LoVo (cell line): ENCODE results near the gene PALLD.
"Not testable (repeated sequence)": the region's sequence is repeated elsewhere in the genome, so short reads cannot be mapped to it uniquely, and the experiment has no call there.

Experiments used
- DNase-seq: peaks from one replicate; pipeline ENCODE4 v3.0.0-alpha.2; 2016; ENCODE audit warnings: low spot score

The PALLD gene

DNA sequence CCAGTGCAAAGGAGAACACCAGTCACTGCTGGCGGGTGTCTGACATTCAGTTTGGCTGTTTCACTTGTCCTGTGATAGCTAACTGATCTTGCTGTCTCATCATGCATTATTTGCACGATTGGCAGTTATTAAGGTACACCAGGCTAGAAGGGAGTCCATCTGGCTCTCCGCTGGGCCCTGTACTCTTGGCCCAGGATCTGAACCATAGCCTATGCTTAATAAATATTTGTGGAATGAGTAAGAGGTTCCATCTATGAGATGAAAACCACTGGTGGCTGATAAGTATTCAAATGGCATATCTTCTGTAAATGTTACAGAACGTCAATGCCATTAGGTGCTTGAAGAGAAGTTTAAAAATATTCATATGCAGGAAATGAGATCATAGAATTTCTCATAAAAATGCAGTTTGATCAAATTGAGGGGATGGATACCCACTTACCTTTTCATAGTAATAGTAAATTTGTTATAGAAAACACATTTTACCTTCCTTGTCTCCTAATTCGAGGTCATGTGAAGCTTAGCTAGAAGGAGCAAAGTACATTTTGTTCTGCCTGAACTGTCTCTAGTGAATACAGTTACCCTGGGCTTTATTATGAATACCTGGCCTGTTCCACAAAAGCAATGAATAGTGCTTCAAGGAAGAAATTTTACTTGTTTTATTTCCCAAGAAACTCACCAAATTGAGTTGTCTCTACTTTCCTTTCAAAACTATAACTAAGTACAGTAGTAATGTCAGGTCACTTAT, 299.7 kb downstream of the PALLD start:
- peak; percentile 87 for DNase-seq

DNA sequence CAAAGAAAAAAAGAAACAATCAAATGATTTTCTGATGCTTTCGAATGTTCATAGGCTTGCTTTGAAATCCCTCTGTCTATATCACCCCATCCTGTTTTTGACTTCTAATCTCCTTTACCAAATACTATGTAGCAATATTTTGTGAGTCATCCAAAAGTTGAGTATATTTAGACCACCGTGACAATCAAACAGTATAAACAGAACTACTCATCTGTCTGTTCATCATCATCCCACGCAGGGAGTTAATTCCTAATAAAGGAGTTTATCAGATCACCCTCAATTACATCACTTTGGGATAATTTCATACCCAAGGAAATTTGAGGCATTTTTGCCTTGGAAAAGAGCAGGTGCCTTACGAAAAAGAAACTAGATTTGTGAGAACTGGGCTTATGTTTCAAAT, 300.3 kb downstream of the PALLD start:
- DNase-seq, result peak; percentile 41

DNA sequence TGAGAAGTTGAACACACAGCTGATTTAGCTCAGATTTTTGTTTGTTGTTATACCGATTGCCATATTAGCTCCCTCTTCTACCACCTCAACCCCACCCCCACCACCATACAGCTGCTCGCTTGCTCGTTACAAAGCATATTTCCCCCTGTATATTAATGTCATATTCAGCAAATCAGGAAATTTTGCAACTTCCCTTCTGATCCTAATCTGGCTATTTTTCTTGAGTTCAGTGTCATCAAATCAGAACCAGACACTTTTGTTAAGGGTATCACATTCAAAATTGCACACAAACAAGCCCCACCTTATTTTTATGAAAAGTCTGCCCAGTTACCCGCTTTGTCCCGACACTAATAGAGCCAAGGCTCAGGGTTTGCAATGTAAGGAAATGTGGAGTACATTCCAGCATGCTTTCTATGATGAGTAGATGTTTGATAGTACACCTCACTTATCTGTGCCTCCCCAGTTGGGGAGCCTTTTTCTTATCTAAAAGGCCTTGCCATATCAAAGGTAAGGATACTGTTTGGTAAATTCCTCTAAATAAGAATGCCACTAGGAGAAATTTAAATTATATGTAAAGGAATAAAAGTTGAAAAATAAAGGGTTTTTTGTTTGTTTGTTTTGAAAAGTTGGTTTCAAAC, 301.0 kb downstream of the PALLD start:
- no peak for DNase-seq

DNA sequence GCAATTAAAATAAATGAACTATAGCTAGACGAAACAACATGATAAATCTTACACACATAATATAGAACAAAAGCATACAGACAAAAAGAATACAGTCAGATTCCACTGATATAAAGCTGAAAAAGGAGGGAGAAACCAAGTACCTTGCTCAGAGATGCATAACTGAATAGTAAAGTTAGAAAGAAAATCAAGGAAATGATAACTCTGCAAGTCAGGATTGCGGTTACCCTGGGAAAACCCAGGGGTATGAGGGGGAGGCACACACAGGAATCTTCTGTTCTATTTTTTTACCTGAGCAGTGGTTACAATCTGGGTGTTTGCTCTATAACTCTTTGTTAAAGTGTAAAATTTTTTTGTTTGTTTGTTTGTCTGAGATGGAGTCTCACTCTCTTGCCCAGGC, 304.1 kb downstream of the PALLD start:
- no peak for DNase-seq

DNA sequence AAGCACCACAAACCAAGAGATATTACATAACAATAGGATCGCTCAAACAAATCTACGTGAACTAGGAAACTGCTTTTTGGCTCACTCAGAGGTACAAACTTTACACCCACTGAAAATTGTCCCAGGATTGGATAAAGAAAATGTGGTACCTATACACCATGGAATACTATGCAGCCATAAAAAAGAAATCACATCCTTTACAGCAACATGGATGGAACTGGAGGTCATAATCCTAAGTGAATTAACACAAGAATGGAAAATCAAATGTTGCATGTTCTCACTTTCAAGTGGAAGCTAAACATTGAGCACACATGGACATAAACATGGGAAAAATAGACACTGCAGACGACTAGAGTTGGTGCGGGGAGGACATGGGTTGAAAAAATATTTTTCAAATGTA, 305.4 kb downstream of the PALLD start:
- DNase-seq, result no peak

DNA sequence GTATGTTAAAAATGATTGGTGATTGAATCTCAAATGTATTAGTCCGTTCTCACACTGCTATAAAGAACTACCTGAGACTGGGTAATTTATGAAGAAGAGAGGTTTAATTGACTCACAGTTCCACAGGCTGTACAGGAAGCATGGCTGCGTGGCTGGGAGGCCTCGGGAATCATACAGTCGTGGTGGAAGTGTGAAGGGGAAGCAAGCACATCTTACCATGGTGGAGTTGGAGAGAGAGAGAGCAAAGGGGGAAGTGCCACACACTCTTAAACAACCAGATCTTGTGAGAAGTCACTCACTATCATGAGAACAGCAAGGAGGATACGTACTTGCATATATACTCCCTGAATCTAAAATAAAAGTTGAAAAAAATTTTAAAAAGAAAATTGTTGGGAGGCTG, 306.2 kb downstream of the PALLD start:
- DNase-seq, result not testable (repeated sequence)

DNA sequence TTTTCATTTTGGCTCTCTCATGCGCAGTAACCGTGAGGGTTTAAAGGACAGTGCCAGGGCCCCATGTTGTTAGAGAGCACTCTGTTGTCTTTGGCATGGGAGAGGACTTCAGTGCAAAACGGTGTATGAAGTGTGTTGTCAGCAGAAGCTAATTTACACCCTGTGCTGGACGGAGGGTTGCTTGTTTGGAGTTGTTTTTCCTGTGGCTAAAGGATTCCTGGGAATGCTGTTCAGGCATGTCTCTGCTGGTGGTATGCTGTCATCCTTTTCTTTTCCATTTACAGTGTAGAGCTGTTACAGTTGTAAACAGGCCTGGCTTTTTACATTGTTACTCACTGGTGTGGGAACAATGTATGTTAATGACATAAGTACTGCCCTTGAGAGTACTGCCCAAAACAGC, 306.9 kb downstream of the PALLD start:
- peak; percentile 8 for DNase-seq

DNA sequence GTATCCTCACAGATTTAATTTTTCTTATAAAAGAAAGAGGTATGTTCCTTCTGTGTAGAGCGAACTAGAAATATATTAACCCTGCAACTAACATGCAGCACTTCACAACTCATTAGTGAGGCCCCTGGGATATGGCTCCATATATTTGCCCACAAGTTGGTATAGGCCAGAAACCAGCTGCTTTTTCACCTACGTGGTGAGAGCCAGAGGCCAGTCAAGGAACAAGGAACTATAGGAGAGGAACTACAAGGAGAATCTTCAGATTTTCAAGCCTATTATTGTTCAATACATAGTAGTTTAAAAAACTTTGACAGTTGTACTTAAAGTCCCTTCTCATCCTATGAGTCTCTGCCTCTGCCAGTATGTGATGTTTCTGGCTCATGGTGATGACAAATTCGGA, 307.3 kb downstream of the PALLD start:
- no peak for DNase-seq

DNA sequence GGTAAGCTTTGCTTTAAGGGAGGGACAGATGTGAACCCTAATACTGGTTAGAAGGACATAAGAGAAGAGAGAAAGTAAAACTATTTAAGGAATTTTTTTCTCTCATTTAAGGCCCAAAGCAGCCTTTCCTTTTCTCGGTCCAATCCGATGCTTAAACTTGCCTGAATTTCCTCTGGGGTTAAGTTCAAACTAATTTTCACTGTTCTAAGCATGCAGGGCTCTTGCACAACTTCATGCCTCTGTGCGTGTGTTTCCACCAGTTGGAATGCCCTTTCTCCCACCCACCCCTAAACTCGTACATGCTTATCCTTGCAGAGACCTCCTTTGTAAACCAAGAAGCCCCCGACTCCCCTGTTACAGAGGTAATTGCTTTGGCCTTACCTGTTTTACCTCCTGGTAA, 308.5 kb downstream of the PALLD start:
- no peak for DNase-seq

DNA sequence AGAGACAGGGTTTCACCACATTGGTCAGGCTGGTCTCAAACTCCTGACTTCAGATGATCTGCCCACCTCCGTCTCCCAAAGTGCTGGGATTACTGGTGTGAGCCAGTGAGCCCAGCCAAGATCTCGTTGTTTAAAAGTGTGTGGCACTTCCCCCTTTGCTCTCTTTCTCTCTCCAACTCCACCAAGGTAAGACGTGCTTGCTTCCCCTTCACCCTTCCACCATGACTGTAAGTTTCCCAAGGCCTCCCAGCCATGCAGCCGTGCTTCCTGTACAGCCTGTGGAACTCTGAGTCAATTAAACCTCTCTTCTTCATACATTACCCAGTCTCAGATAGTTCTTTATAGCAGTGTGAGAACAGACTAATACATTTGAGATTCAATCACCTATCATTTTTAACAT, 309.4 kb downstream of the PALLD start:
- DNase-seq, result not testable (repeated sequence)

DNA sequence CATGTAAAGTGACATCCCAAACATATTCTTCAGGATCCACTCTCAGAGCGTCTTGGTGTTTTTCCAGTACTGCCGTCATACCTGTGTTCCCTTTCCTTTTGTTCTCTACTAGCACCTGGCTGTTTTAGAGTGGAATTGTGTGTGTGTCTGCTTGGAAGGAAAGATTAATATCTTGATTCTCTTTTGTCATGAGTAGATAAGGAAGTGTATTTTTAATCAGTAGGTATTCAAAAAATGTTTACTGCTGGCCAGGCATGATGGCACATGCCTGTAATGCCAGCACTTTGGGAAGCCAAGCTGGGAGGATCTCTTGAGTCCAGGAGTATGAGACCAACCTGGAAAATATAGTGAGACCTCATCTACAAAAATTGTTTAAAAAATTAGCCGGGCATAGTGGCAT, 314.4 kb downstream of the PALLD start:
- DNase-seq, result no peak

DNA sequence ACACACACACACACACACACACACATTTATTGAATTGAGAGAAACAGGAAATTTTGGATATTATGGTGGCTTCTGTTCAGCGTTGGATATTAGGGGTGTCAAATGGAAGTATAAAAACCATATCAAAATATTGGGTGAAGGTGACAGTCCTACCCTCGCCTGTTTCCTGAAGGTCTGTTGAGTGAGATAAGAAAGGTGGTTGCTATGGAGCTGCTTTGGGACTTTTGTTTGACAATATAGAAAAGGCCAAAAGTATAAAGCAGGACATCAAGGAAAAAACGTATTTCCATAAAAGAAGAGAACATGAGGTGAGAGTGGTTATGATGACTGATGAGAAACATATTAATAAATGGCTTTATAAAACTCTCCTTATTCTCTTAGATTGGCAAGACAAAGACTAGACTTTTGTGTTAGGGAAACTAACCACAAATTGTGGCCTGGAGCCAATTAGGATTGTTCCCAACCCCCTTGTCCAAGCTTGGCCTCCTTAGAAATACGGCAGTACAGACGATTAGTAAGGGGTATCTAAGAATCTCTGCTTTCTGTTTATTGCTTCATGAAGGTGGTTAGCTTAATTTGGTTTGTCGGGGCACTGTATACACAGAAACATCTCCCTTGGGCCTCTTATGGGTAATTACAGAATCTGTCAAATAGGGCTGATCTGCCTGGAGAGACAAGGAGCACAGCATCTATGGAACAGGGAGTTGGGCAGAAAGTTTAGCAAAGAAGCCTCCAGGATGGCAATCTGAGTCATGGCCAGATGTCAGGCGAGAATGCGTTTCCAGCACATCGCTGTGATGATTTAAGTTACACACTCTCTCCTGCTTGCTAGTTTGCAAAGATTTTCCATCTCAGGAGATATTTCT, 315.2 kb downstream of the PALLD start:
- DNase-seq, result no peak

DNA sequence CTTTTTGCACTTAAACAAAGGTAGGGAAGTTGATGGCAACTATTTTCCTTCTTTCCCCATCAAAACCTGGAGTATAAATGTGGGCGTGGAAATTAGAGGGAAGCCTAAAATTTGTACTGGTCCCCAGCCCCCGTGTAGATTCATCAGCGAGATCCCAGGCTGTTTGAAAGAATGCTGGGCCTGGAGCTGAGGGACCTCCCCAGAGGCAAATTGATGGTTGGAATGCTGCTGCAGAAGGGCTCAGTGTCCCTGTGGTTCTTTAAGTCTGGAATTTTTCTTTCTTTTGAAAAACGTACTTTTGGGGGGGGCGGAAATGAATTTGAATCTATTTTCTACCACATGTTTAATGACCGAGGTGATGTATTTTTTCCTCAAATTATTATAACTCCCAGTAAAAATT, 316.0 kb downstream of the PALLD start:
- DNase-seq, result no peak

DNA sequence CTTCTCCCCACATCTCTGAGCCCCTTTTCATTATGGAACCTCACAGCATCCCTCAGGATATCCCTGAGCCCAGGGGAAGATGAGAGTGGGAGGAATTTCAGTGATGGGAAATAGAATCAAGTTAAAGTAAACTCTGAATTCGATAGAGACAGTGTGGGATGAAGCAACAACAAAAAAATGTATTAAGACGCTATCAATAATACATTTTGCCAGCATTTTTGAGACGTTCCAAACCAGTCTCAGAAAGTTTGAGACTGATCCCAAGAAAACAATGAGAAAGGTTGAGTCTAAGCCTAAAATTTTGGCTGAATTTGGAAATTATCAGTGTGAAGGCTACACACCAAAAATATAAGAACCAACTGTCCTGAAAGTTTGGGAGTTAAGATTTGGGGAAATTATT, 317.0 kb downstream of the PALLD start:
- no peak for DNase-seq

DNA sequence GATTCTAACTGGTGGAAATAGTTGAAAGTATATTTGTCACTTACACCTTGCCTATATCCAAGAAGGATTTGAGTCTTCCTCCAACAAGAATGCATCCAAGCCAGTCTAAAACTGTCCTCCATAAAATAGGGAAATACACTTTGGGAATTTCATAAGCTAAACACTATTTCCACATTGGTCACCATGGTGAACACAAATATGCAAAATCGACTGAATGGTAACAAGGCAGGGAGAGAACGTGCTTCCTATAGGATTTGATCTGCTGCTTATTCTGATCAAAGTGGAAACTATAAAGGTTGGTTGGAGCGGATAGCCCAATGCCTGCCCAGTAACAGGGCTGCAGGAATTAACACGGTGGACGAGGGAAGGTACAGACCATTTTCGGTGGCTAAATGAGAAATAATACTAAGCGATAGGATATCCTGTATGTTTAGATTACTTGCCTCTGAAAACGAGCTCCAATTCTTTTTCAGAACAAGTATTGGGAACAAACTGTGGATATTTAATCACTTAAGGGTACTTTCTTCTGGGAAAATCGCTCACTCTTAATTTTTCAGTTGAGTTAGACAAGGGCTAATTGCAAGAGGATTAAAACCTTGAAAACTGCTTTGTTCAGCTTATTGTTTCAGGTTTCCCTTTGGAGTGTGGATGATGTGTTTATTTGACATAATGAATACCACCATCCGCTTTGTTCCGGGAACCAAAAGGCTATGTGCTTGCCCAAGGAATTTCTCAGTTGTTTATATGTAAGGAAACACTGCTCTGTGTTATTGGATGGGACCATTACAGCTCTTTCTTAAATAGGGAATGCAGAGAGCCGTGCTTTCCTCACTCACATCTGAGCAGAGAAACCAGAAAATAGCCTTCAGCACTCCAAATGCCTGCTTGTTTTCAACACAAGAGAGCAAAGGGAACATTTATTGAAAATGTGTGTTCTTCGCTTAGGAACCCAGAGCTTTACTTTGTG, 318.8 kb downstream of the PALLD start:
- no peak for DNase-seq

DNA sequence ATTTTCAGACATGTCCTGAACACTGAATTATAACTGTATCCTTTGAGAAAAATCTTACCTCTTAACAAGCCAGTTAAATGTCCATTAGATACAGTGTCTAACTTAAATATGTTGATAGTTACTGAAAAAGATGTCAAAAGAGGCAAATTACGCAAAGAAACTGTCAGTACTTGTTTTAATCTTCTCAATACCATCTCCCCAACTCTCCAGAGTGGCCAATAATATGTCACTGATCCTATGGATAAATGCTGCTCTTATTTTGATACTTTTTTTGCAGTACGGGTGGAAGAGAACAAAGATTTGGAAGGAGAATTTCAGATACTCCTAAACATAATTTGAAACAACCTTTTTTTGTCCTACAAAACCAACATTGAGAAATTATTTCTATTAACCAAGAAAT, 320.5 kb downstream of the PALLD start:
- DNase-seq, result no peak

DNA sequence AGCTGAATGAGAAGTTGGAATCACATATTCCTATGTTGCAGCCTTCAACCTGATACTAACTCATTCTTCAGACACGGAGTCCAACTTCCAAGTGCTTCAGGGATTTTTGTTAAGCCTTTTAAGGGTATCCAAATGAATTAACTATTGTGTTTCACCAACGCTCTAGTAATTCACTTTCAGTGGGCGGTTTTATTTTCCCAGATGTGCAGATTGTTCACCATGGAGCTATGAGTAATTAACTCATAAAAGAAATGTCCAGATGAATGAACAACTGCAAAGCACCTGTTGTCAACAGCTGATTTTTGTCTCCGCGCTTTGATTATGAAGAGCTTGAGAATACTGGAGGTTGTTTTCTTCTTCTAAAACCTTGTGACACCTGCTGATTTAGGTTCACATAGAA, 325.6 kb downstream of the PALLD start:
- DNase-seq, result no peak

DNA sequence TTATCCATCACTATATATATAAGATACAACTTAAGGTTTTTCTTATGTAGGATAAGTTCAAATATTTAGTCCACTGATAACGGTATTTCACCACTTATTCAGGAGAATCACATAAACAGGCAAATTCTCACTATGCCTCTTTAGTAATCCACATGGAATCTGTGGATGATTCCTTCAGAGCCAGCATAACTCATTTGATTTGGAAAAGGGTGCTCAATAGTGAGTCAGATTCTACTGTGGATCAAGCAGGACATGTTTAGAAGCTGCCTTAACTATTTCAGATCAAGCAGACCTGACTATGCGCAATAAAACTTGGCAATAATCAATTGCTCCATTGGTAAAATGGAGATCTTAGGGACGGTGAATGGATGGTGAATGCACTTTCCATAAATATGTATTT, 329.1 kb downstream of the PALLD start:
- DNase-seq, result no peak

DNA sequence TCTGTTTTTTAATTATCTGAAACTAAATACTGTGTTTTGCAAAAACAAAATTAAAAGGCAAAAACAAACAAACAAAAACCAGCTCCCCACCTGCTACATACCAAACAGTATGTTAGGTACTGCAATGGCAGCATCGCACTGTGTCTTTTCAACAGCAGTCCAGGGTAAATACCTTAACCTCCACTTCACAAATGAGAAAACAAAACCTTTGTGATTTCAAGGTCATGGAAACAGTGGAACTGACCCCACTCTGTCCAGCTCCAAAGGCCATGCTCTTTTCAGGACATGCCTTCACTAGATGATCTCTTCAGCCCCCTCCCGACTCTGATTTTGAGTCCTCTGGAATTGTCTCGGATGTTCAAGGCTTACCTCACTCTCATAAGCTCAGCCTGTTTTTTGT, 329.8 kb downstream of the PALLD start:
- no peak for DNase-seq

DNA sequence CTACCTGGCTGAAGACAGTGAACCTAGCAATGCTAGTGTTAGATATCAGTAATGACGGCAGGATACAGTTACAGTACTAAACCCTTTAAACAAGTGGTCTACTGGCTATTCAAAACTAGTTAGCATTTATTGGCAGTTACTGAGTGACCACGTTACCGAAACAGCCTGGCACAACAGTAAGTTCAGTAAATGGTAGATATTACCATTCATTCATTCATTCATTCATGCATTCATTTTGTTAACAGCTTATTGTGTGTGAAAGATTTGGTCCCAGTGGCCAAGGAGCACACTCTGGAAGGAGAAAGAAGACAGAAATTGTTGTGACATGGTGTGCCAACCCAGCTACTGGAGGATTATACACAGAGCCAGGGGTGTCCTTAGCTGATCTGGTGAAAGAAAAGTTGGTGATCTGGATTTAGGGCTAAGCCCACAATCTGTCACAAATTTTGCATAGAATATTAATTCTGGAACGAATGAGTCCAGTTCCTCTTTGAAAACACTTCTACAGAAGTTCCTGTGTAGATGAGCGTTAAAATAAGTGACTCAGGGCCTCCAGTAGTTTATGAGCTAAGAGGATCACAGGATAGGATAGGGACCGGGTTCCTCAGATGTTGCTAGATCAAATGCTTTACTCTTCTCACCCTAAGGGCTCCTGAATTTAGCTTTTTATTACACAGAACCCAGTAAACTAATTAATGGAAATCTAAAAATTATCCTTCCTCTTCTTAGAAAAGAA, 334.1 kb downstream of the PALLD start:
- peak; percentile 15 for DNase-seq

DNA sequence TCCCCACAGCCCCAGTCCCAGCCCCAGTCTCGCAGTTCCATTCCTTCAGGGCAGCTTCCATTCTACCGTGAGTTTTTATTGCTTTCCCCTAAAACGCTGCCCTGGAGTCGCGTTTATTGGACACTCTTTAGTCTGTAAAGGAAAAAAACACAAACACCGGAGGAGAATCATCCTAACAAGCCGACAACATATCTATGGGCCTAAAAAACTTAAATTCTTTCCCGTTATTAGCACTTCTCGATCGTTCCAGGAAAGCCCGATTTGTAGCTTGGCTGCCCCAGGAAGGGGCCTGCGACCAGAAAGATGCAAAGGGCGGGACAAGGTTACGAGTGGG, 334.7 kb downstream of the PALLD start:
- DNase-seq, result no peak
